HCT116 (cell line): ENCODE results near the gene SLC9A2. TPM values are rescaled to one million over a fixed set of nuclear protein-coding genes. Genes with fewer than 3 reads are reported as not detected.

Experiments used
- ATAC-seq: fragments of 200-7000 bp; cut with Tn5 transposase; 2 replicates; pipeline ENCODE4 v1.9.1; 2020; ENCODE audit warnings: mild to moderate bottlenecking, moderate library complexity
- BruUV-seq: library from RNA; stranded (reverse); fragments of 400-500 nt; replicated peaks from 2 replicates; lab custom pipeline; 2021; lab: Mats Ljungman, UMichigan
- CTCF ChIA-PET: fragments of 300-600 bp; sonication (Branson Sonifier 250); formaldehyde crosslinking; loops from one replicate; lab custom pipeline; 2021; ENCODE audit warnings: antibody characterized with exemption; lab: Charles Lee
- POLR2A ChIA-PET: fragments of 300-600, 350-600 bp; sonication (Branson Sonifier 250); formaldehyde crosslinking; loops from one replicate; lab custom pipeline; 2021; ENCODE audit warnings: antibody characterized with exemption; lab: Charles Lee
- RAD21 ChIA-PET, 2 experiments: fragments of 300-600 bp; sonication (Branson Sonifier 250); formaldehyde crosslinking; loops; one replicate each; lab custom pipeline; 2023; ENCODE audit warnings: low total read pairs in 2 of 2; ENCODE audit not compliant: uncharacterized antibody in 2 of 2, unreplicated experiment in 2 of 2, low non-redundant PET in 1 of 2; lab: Charles Lee
- DNase-seq: peaks from one replicate; pipeline ENCODE4 v3.0.0-alpha.2; 2010; ENCODE audit warnings: low read depth, low spot score
- H2AFZ ChIP-seq: fragments of 200-600 bp; shearing (Covaris generic), sonication (generic); 2 replicates; pipeline ENCODE4 v1.6.1; 2017; ENCODE audit warnings: low read depth, mixed run types, mixed read lengths, antibody characterized with exemption, low read length; ENCODE audit not compliant: poor library complexity, severe bottlenecking
- H3K27ac ChIP-seq: 2 replicates; pipeline ENCODE4 v1.5.1; 2012; ENCODE audit warnings: low read depth, low read length
- H3K27me3 ChIP-seq: fragments of 200-600 bp; sonication (generic); 2 replicates; pipeline ENCODE4 v1.6.1; 2016; ENCODE audit warnings: mixed run types, low read length, mixed read lengths; ENCODE audit not compliant: insufficient read depth
- H3K36me3 ChIP-seq, 2 experiments: fragments of 200-500 bp in 1 of 2; fragments of 200-600 bp in 1 of 2; sonication (Bioruptor generic) in 1 of 2; sonication (generic) in 1 of 2; 2 replicates each; pipeline versions ENCODE4 v1.5.1 to v1.6.1; 2014 to 2016; ENCODE audit warnings: low read length in 2 of 2, inconsistent platforms in 1 of 2, mixed read lengths in 1 of 2, mixed run types in 1 of 2; ENCODE audit not compliant: insufficient read depth in 2 of 2, control insufficient read depth in 1 of 2
- H3K4me1 ChIP-seq, 2 experiments: fragments of 200-600 bp in 1 of 2; sonication (generic) in 1 of 2; 2 replicates each; pipeline versions ENCODE4 v1.5.1 to v1.6.1; 2012 to 2017; ENCODE audit warnings: low read length in 2 of 2, inconsistent platforms in 1 of 2, mild to moderate bottlenecking in 1 of 2, mixed read lengths in 1 of 2, mixed run types in 1 of 2, moderate library complexity in 1 of 2; ENCODE audit not compliant: insufficient read depth in 2 of 2, control insufficient read depth in 1 of 2
- H3K4me2 ChIP-seq: fragments of 200-600 bp; sonication (generic); 2 replicates; pipeline ENCODE4 v1.6.1; 2017; ENCODE audit warnings: mixed run types, low read length, mixed read lengths
- H3K4me3 ChIP-seq, 2 experiments: fragments of 200-600 bp in 1 of 2; sonication (generic) in 1 of 2; replicated peaks in 1 of 2; 2 replicates each; pipeline ENCODE4 v1.5.1; 2011 to 2016; ENCODE audit warnings: low read length in 2 of 2, control low read depth in 1 of 2, low read depth in 1 of 2, mild to moderate bottlenecking in 1 of 2, mixed read lengths in 1 of 2, mixed run types in 1 of 2
- H3K79me2 ChIP-seq: fragments of 200-600 bp; sonication (generic); 2 replicates; pipeline ENCODE4 v1.6.1; 2017; ENCODE audit warnings: mild to moderate bottlenecking, mixed run types, low read length, moderate library complexity, mixed read lengths; ENCODE audit not compliant: insufficient read depth
- H3K9ac ChIP-seq: fragments of 200-600 bp; sonication (generic); 2 replicates; pipeline ENCODE4 v1.6.1; 2016; ENCODE audit warnings: low read length, mixed read lengths
- H3K9me2 ChIP-seq: fragments of 200-600 bp; sonication (generic), shearing (Covaris generic); 2 replicates; pipeline ENCODE4 v1.6.1; 2017; ENCODE audit warnings: mixed run types, mild to moderate bottlenecking, moderate library complexity; ENCODE audit not compliant: insufficient read depth
- H3K9me3 ChIP-seq, 2 experiments: fragments of 200-500 bp in 1 of 2; fragments of 200-600 bp in 1 of 2; sonication (Bioruptor generic) in 1 of 2; sonication (generic) in 1 of 2; 2 replicates each; pipeline ENCODE4 v1.6.1; 2014 to 2017; ENCODE audit warnings: low read length in 2 of 2, mixed read lengths in 2 of 2, inconsistent platforms in 1 of 2, low read depth in 1 of 2, mild to moderate bottlenecking in 1 of 2, mixed run types in 1 of 2, moderate library complexity in 1 of 2; ENCODE audit not compliant: control insufficient read depth in 1 of 2, insufficient read depth in 1 of 2
- H4K20me1 ChIP-seq: fragments of 200-600 bp; sonication (generic), shearing (Covaris generic); 2 replicates; pipeline ENCODE4 v1.6.1; 2017; ENCODE audit warnings: mixed run types, mild to moderate bottlenecking, moderate library complexity; ENCODE audit not compliant: insufficient read depth
- CBX3 ChIP-seq: IDR thresholded peaks from 2 replicates; pipeline ENCODE4 v1.6.1; 2012; ENCODE audit warnings: low read depth
- CEBPB ChIP-seq: IDR thresholded peaks from 2 replicates; pipeline ENCODE4 v1.6.1; 2012; ENCODE audit warnings: low read depth
- CTCF ChIP-seq, 3 experiments: fragments of 200-600 bp in 1 of 3; sonication (generic) in 1 of 3; IDR thresholded peaks in 2 of 3; conservative IDR thresholded peaks in 1 of 3; 2 replicates each; pipeline ENCODE4 v1.5.1; 2012 to 2017; ENCODE audit warnings: low read depth in 2 of 3, low read length in 2 of 3, antibody characterized with exemption in 1 of 3, borderline replicate concordance in 1 of 3, control low read depth in 1 of 3, mild to moderate bottlenecking in 1 of 3, mixed read lengths in 1 of 3, mixed run types in 1 of 3, moderate library complexity in 1 of 3; ENCODE audit not compliant: insufficient read depth in 1 of 3
- EGR1 ChIP-seq: IDR thresholded peaks from 2 replicates; pipeline ENCODE4 v1.6.1; 2012; ENCODE audit warnings: low read depth
- JUND ChIP-seq: IDR thresholded peaks from 2 replicates; pipeline ENCODE4 v1.6.1; 2012
- POLR2A ChIP-seq: IDR thresholded peaks from 2 replicates; pipeline ENCODE4 v1.7.0; 2011; ENCODE audit warnings: borderline replicate concordance; ENCODE audit not compliant: insufficient read depth, insufficient read length; ENCODE audit errors: extremely low read depth
- RAD21 ChIP-seq: IDR thresholded peaks from 2 replicates; pipeline ENCODE4 v1.6.1; 2012; ENCODE audit warnings: low read depth, mild to moderate bottlenecking
- TCF7L2 ChIP-seq: IDR thresholded peaks from 2 replicates; pipeline ENCODE4 v1.7.0; 2011; ENCODE audit warnings: borderline replicate concordance, inconsistent platforms; ENCODE audit not compliant: insufficient read depth, insufficient read length; ENCODE audit errors: extremely low read depth
- ZBTB33 ChIP-seq: IDR thresholded peaks from 2 replicates; pipeline ENCODE4 v1.6.1; 2011; ENCODE audit warnings: mild to moderate bottlenecking, low read length, moderate library complexity; ENCODE audit not compliant: insufficient replicate concordance; ENCODE audit errors: extremely low read depth
- intact Hi-C: fragments of 100-400 bp; cut with micrococcal nuclease; formaldehyde crosslinking; loops from 2 replicates; pipeline ENCODE4 v1.10.0; 2022
- total RNA-seq: library from RNA; stranded (reverse); gene quantifications from one replicate; pipeline ENCODE4 v1.2.1, GENCODE V29; 2021; ENCODE audit not compliant: unreplicated experiment
- TF ChIP-seq, protein P1 (sequence below): IDR thresholded peaks from 2 replicates; pipeline ENCODE4 v1.6.1; 2012
- TF ChIP-seq, protein P2 (sequence below): IDR thresholded peaks from 2 replicates; pipeline ENCODE4 v1.6.1; 2012

The SLC9A2 gene
- total RNA-seq, 1 experiment from 2014 or later = 1.4 TPM

GRCh38 chr2:102635317-102635716 is 16.0 kb downstream of the SLC9A2 start:
- POLR2A ChIA-PET = no interaction called here
- RAD21 ChIA-PET = no interaction called here
- no peak overlapping the region for H3K9ac ChIP-seq
- no peak for ATAC-seq
- H3K4me1 ChIP-seq = peaks cover 0 to 4% of the 10 kb centered on the region in 2 experiments; a peak in 1 of 4 replicates
- intact Hi-C loops = no loop called here
- H3K4me2 ChIP-seq = no peak overlapping the region
- no TSS peak for BruUV-seq
- 0 out of 2 replicates have a peak, but pooled peaks cover 5% of the 10 kb centered on the region for H3K27me3 ChIP-seq
- no peaks in the 10 kb centered on the region for H3K9me3 ChIP-seq
- H3K79me2 ChIP-seq = no peaks in the 10 kb centered on the region
- no peak for TF ChIP-seq RAD21
- TF ChIP-seq, protein P1, sequence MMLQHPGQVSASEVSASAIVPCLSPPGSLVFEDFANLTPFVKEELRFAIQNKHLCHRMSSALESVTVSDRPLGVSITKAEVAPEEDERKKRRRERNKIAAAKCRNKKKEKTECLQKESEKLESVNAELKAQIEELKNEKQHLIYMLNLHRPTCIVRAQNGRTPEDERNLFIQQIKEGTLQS = no peak
- TF ChIP-seq JUND = no peak
- no peak for TF ChIP-seq EGR1
- TF ChIP-seq, protein P2, sequence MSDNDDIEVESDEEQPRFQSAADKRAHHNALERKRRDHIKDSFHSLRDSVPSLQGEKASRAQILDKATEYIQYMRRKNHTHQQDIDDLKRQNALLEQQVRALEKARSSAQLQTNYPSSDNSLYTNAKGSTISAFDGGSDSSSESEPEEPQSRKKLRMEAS = no peak
- no peak for TF ChIP-seq CEBPB
- TF ChIP-seq ZBTB33 = no peak
- TF ChIP-seq CBX3 = no peak
- no peak for TF ChIP-seq TCF7L2
- no peak for TF ChIP-seq CTCF (IDR thresholded peaks at IDR 0.05 in 2 of 3, conservative IDR thresholded peaks at IDR 0.05 in 1 of 3; ENCODE audit: borderline replicate concordance in 1 of 3, insufficient read depth in 1 of 3, low read depth in 2 of 3, low read length in 2 of 3)
- no peak for TF ChIP-seq POLR2A
- TF ChIP-seq, all 23 proteins: peak for 0
- Histone ChIP-seq H3K27ac (no peak overlapping the region), H3K4me3 (no peak overlapping the region), H3K9me2 (no peaks in the 10 kb centered on the region), H3K36me3 (no peaks in the 10 kb centered on the region), H4K20me1 (no peaks in the 10 kb centered on the region), H2AFZ (no peak overlapping the region)
- DNase-seq = no peak
- CTCF ChIA-PET = no interaction called here
